Heart right ventricle (tissue), 16 donors: ENCODE results near the gene NFKB1. TPM values are rescaled to one million over a fixed set of nuclear protein-coding genes. Genes with fewer than 3 reads are reported as not detected.
"Not testable (repeated sequence)": the region's sequence is repeated elsewhere in the genome, so short reads cannot be mapped to it uniquely, and the experiment has no call there.

Experiments
- ATAC-seq, 8 donors: fragments of 200-7000 bp; cut with Tn5 transposase; one replicate each; pipeline ENCODE4 v1.9.1; 2020; ENCODE audit warnings: mild to moderate bottlenecking in 8 of 8, moderate library complexity in 8 of 8, moderate number of reproducible peaks in 1 of 8
- DNase-seq, 2 donors: peaks; one replicate each; pipeline ENCODE4 v3.0.0-alpha.2; 2020
- H3K27ac ChIP-seq, 10 donors: fragments of 200-600 bp; sonication (generic) in 2 of 10; one replicate each; pipeline versions ENCODE4 v1.5.0 to v1.8.0; 2020 to 2022; ENCODE audit warnings: mild to moderate bottlenecking in 3 of 10
- H3K27me3 ChIP-seq, 7 donors: fragments of 200-600 bp; one replicate each; pipeline ENCODE4 v1.8.0; 2021 to 2022; ENCODE audit warnings: mild to moderate bottlenecking in 2 of 7
- H3K36me3 ChIP-seq, 9 donors: fragments of 200-600 bp; sonication (generic) in 1 of 9; one replicate each; pipeline versions ENCODE4 v1.5.0 to v1.8.0; 2020 to 2022; ENCODE audit warnings: mild to moderate bottlenecking in 2 of 9
- H3K4me1 ChIP-seq, 9 donors: fragments of 200-600 bp; sonication (generic) in 1 of 9; one replicate each; pipeline versions ENCODE4 v1.5.0 to v1.8.0; 2020 to 2022; ENCODE audit warnings: mild to moderate bottlenecking in 4 of 9
- H3K4me3 ChIP-seq, 10 donors: fragments of 200-600 bp; sonication (generic) in 2 of 10; one replicate each; pipeline versions ENCODE4 v1.5.0 to v1.8.0; 2020 to 2022; ENCODE audit warnings: mild to moderate bottlenecking in 7 of 10, moderate library complexity in 2 of 10
- H3K9me3 ChIP-seq, 11 donors: fragments of 200-600 bp in 10 of 11; sonication (generic) in 2 of 11; one replicate each; pipeline versions ENCODE4 v1.5.0 to v1.8.0; 2013 to 2022; ENCODE audit warnings: mild to moderate bottlenecking in 2 of 11, control low read depth in 1 of 11, moderate library complexity in 1 of 11
- WGBS, 2 donors: extraction: QIAGEN DNeasy Blood & Tissue Kit; methylation state at CpG; one replicate each; pipeline ENCODE4 v1.1.7; 2013; ENCODE audit warnings: inconsistent platforms in 1 of 2; 5-methylcytosine and 5-hydroxymethylcytosine counted together
- intact Hi-C, 10 donors: fragments of 100-400 bp; cut with DNase I; formaldehyde crosslinking; loops; one replicate each; pipeline versions ENCODE4 v1.11.1 to v1.14.2; 2022
- polyA plus RNA-seq, 2 donors: library from polyadenylated mRNA; stranded (reverse); fragments of 200-250 nt; gene quantifications; one replicate each; pipeline ENCODE4 v1.2.3, GENCODE V29; 2013
- total RNA-seq, 10 donors: library from RNA; stranded (reverse); fragmentation: NEBNext Ultra II Directional in 3 of 10; extraction: Animal tissue kit (Norgen Biotek cat#: 25700) in 3 of 10; gene quantifications; one replicate each; pipeline versions ENCODE4 v1.2.1 to v1.2.4, GENCODE V29; 2021 to 2023
- TF ChIP-seq, protein P1 (sequence below), 9 donors: fragments of 200-600 bp; sonication (generic) in 2 of 9; IDR thresholded peaks; one replicate each; pipeline versions ENCODE4 v1.5.0 to v1.8.0; 2021 to 2022; ENCODE audit warnings: antibody characterized with exemption in 9 of 9, mild to moderate bottlenecking in 5 of 9, moderate library complexity in 1 of 9
- donor health status: Arrhythmogenic right ventricular cardiomyopathy.
- donor health status: ischemic (EF 13 %, LVEDD 7.1; RV severe dilation, severe dysfunction).
- donor health status: healthy with polysubstance abuse.
- donor health status: DM: no; HTN: yes; CAD: no.
- donor health status: DM: no; HTN: no; CAD: no.
- donor health status: ischemic (EF 25% LVEDD 6.9; RV normal size, moderate dysfunction).
- donor health status: ischemic (EF 25% LVEDD 5.7; RV mildly dilated, moderate dysfunction).
- donor health status: healthy.
- donor health status: DM: yes; HTN: yes; CAD: no.
- donor health status: Ischemic cardiomyopathy.
- donor health status: ischemic (EF 35%, LVEDD 5.7; RV mildly dilated, moderate dysfunction).
- donor health status: nonischemic (EF 11% LVEDD 7.7; RV severe dilation, severe dysfunction).
- donor health status: DM: yes; HTN: yes; CAD: no.
- donor health status: PGD.
- donor health status: ischemic (EF 29% LVEDD 5.4; RV normal size, mild dysfunction).
- donor health status: nonischemic (EF 23%, LVEDD 6.1; RV moderate dilation, normal function).

The NFKB1 gene
- total and polyA plus RNA-seq, 12 donors: 4.5 to 30.3 (median 19.9) TPM

DNA sequence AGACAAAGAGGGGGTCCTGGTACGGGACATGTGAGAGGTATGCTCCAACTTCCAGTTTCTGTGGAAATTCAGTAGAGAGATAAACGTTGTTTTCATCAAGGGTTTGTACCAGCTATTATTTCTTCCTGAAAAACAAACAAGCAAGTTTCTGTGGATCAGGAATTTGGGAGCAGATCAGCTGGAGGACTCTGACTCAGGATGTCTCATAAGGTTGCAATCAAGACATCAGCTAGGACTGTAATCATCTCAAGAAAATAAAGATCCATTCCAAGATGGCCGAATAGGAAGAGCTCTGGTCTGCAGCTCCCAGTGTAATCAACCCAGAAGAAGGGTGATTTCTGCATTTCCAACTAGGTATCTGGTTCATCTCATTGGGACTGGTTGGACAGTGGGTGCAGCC, 23.5 kb upstream of the NFKB1 start:
- WGBS, 2 donors: 79 to 87% methylated on average over 3 of the region's 3 CpGs
- Histone ChIP-seq H3K27me3 (no peaks in the 10 kb centered on the region), H3K9me3 (peaks cover 0 to 60% (median 11%) of the 10 kb centered on the region in 11 donors), H3K27ac (no peak overlapping the region), H3K4me1 (no peaks in the 10 kb centered on the region), H3K36me3 (no peaks in the 10 kb centered on the region), H3K4me3 (no peak overlapping the region)
- DNase-seq: no peak
- intact Hi-C loops: no loop called here
- ATAC-seq: no peak
- TF ChIP-seq, protein P1, sequence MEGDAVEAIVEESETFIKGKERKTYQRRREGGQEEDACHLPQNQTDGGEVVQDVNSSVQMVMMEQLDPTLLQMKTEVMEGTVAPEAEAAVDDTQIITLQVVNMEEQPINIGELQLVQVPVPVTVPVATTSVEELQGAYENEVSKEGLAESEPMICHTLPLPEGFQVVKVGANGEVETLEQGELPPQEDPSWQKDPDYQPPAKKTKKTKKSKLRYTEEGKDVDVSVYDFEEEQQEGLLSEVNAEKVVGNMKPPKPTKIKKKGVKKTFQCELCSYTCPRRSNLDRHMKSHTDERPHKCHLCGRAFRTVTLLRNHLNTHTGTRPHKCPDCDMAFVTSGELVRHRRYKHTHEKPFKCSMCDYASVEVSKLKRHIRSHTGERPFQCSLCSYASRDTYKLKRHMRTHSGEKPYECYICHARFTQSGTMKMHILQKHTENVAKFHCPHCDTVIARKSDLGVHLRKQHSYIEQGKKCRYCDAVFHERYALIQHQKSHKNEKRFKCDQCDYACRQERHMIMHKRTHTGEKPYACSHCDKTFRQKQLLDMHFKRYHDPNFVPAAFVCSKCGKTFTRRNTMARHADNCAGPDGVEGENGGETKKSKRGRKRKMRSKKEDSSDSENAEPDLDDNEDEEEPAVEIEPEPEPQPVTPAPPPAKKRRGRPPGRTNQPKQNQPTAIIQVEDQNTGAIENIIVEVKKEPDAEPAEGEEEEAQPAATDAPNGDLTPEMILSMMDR (IDR thresholded peaks at IDR 0.05): no peak

DNA sequence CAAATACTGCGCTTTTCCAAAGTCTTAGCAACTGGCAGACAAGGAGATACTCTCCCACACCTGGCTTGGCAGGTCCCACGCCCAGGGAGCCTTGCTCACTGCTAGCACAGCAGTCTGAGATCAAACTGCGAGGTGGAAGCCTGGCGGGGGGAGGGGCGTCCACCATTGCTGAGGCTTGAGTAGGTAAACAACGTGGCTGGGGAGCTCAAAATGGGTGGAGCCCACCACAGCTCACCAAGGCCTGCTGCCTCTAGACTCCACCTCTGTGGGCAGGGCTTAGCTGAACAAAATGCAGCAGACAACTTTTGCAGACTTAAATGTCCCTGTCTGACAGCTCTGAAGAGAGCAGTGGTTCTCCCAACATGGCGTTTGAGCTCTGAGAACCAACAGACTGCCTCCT, 23.0 kb upstream of the NFKB1 start:
- H3K27ac ChIP-seq: no peak overlapping the region
- intact Hi-C loops: no loop called here
- no peaks in the 10 kb centered on the region for H3K36me3 ChIP-seq
- ATAC-seq: no peak
- WGBS, 2 donors: 74 to 79% methylated on average over 7 of the region's 7 CpGs
- no peak overlapping the region for H3K4me3 ChIP-seq
- DNase-seq: no peak
- H3K9me3 ChIP-seq: peaks cover 0 to 60% (median 11%) of the 10 kb centered on the region in 11 donors
- H3K27me3 ChIP-seq: no peaks in the 10 kb centered on the region
- no peaks in the 10 kb centered on the region for H3K4me1 ChIP-seq
- TF ChIP-seq, protein P1 (IDR thresholded peaks at IDR 0.05): no peak

DNA sequence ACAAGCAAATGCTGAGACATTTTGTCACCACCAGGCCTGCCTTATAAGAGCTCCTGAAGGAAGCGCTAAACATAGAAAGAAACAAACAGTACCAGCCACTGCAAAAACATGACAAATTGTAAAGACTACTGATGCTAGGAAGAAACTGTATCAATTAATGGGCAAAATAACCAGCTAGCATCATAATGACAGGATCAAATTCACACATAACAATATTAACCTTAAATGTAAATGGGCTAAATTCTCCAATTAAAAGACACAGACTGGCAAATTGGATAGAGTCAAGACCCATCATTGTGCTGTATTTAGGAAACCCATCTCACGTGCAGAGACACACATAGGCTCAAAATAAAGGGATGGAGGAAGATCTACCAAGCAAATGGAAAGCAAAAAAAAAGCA, 21.3 kb upstream of the NFKB1 start:
- H3K27me3 ChIP-seq, H3K4me1 ChIP-seq, intact Hi-C loops, DNase-seq, H3K36me3 ChIP-seq, H3K27ac ChIP-seq, ATAC-seq, H3K4me3 ChIP-seq: not testable (repeated sequence)
- 89 to 94% methylated on average over 2 of the region's 2 CpGs for WGBS, 2 donors
- H3K9me3 ChIP-seq: peaks cover 0 to 57% (median 9%) of the 10 kb centered on the region in 11 donors

DNA sequence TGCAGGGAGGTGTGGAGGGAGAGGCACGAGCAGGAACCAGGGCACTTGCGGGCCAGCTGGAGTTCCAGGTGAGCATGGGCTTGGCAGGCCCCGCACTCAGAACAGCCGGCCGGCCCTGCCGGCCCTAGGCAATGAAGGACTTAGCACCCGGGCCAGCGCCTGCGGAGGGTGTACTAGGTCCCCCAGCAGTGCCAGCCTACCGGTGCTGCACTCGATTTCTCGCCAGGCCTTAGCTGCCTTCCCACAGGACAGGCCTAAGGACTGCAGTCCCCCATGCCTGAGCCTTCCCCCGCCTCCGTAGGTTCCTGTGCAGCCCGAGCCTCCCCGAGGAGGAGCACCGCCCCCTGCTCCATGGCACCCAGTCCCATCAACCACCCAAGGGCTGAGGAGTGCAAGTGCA, 18.0 kb upstream of the NFKB1 start:
- no peak for DNase-seq
- WGBS, 2 donors: 95% methylated on average over 15 to 17 of the region's 17 CpGs
- Histone ChIP-seq H3K4me1 (no peaks in the 10 kb centered on the region), H3K9me3 (peaks cover 0 to 25% (median 0%) of the 10 kb centered on the region in 11 donors), H3K36me3 (no peaks in the 10 kb centered on the region), H3K4me3 (no peak overlapping the region), H3K27me3 (no peaks in the 10 kb centered on the region), H3K27ac (no peak overlapping the region)
- ATAC-seq: no peak
- TF ChIP-seq, protein P1 (IDR thresholded peaks at IDR 0.05): no peak
- intact Hi-C loops: no loop called here

DNA sequence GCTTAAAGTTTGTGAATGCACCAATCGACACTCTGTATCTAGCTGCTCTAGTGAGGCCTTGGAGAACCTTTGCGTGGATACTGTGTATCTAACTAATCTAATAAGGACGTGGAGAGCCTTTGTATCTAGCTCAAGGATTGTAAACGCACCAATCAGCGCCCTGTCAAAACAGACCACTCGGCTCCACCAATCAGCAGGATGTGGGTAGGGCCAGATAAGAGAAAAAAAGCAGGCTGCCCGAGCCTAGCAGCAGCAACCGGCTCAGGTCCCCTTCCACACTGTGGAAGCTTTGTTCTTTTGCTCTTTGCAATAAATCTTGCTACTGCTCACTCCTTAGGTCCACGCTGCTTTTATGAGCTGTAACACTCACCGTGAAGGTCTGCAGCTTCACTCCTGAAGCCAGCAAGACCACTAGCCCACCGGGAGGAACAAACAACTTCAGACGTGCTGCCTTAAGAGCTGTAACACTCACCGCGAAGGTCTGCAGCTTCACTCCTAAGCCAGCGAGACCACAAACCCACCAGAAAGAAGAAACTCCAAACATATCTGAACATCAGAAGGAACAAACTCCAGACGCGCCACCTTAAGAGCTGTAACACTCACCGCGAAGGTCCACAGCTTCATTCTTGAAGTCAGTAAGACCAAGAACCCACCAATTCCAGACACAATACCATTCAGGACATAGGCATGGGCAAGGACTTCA, 17.0 kb upstream of the NFKB1 start:
- H3K27me3 ChIP-seq, intact Hi-C loops, DNase-seq, ATAC-seq, H3K4me1 ChIP-seq, H3K4me3 ChIP-seq, H3K36me3 ChIP-seq, H3K27ac ChIP-seq: not testable (repeated sequence)
- H3K9me3 ChIP-seq: peaks cover 0 to 15% (median 0%) of the 10 kb centered on the region in 11 donors
- 81 to 83% methylated on average over 19 of the region's 19 CpGs for WGBS, 2 donors
